Activated B cell treated with CpG ODN at 0.5 μM for 24 hours (primary cell): Measurements from ENCODE around the gene RSPH6A. TPM values are rescaled to one million over a fixed set of nuclear protein-coding genes. Genes with fewer than 3 reads are reported as not detected.
"Not testable (repeated sequence)": the region's sequence is repeated elsewhere in the genome, so short reads cannot be mapped to it uniquely, and the experiment has no call there.

Experiments
- ATAC-seq: fragments of 200-7000 bp; cut with Tn5 transposase; one replicate; pipeline ENCODE4 v1.10.0; 2021; ENCODE audit warnings: low read depth, mild to moderate bottlenecking, moderate library complexity
- CTCF ChIA-PET: fragments of 350-600 bp; sonication (Branson Sonifier 250); formaldehyde crosslinking; loops from one replicate; lab custom pipeline; 2021; ENCODE audit warnings: antibody characterized with exemption; lab: Charles Lee
- POLR2A ChIA-PET: fragments of 350-600 bp; sonication (Branson Sonifier 250); formaldehyde crosslinking; loops from one replicate; lab custom pipeline; 2021; ENCODE audit warnings: antibody characterized with exemption; lab: Charles Lee
- DNase-seq: peaks from one replicate; pipeline ENCODE4 v3.0.0; 2022
- H3K27ac Mint-ChIP-seq: one replicate; pipeline ENCODE4 v1.8.0; 2020; ENCODE audit warnings: mixed read lengths
- H3K27me3 Mint-ChIP-seq: one replicate; pipeline ENCODE4 v1.8.0; 2021; ENCODE audit warnings: mixed read lengths
- H3K36me3 Mint-ChIP-seq: one replicate; pipeline ENCODE4 v1.8.0; 2021; ENCODE audit warnings: low read depth, mixed read lengths
- H3K4me1 Mint-ChIP-seq: one replicate; pipeline ENCODE4 v1.8.0; 2021; ENCODE audit warnings: mixed read lengths
- H3K4me3 Mint-ChIP-seq: one replicate; pipeline ENCODE4 v1.8.0; 2020; ENCODE audit warnings: mild to moderate bottlenecking, mixed read lengths
- H3K9me3 Mint-ChIP-seq: one replicate; pipeline ENCODE4 v1.8.0; 2020; ENCODE audit warnings: mixed read lengths
- intact Hi-C: fragments of 100-400 bp; cut with micrococcal nuclease; formaldehyde crosslinking; loops from one replicate; pipeline ENCODE4 v1.15.1; 2024
- total RNA-seq: library from RNA; stranded (reverse); gene quantifications from 2 replicates; pipeline ENCODE4 v1.2.3, GENCODE V29; 2022
- TF ChIP-seq, protein P1 (sequence below): fragments of 200-600 bp; IDR thresholded peaks from one replicate; pipeline ENCODE4 v1.8.0; 2022; ENCODE audit warnings: antibody characterized with exemption, mild to moderate bottlenecking

RSPH6A gene
- total RNA-seq, 1 donor from 2014 or later = 0.51 TPM

DNA sequence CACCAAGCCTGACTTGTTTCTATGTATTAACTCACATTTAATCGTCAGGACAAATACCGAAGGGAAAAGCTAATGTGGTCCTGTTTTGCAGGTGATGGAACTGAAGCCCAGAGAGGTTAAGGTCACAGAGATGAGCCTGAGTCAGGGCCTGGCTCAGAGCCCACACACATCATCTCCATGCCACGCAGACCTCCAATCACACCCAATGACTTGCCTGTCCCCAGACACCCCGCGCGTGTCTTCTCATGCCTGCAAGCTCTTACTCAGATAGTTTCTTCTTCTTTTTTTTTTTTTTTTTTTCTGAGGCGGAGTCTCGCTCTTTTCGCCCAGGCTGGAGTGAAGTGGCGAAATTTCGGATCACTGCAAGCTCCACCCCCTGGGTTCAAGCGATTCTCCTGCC is 62.5 kb downstream of the RSPH6A start:
- intact Hi-C loops = no loop called here
- H3K4me3 Mint-ChIP-seq = no peak overlapping the region
- no peak for ATAC-seq
- peaks cover 2% of the 10 kb centered on the region for H3K27me3 Mint-ChIP-seq
- ChIA-PET CTCF (no interaction called here), POLR2A (interaction anchor here (0.6 to 0.8 kb wide), 2 partner anchors 16 to 70 kb away, joined by 3 to 4 read pairs; no protein-coding TSS in a partner anchor)
- TF ChIP-seq, protein P1, sequence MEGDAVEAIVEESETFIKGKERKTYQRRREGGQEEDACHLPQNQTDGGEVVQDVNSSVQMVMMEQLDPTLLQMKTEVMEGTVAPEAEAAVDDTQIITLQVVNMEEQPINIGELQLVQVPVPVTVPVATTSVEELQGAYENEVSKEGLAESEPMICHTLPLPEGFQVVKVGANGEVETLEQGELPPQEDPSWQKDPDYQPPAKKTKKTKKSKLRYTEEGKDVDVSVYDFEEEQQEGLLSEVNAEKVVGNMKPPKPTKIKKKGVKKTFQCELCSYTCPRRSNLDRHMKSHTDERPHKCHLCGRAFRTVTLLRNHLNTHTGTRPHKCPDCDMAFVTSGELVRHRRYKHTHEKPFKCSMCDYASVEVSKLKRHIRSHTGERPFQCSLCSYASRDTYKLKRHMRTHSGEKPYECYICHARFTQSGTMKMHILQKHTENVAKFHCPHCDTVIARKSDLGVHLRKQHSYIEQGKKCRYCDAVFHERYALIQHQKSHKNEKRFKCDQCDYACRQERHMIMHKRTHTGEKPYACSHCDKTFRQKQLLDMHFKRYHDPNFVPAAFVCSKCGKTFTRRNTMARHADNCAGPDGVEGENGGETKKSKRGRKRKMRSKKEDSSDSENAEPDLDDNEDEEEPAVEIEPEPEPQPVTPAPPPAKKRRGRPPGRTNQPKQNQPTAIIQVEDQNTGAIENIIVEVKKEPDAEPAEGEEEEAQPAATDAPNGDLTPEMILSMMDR = no peak
- no peaks in the 10 kb centered on the region for H3K4me1 Mint-ChIP-seq
- no peaks in the 10 kb centered on the region for H3K9me3 Mint-ChIP-seq
- no peak overlapping the region for H3K27ac Mint-ChIP-seq
- no peaks in the 10 kb centered on the region for H3K36me3 Mint-ChIP-seq
- DNase-seq = no peak

DNA sequence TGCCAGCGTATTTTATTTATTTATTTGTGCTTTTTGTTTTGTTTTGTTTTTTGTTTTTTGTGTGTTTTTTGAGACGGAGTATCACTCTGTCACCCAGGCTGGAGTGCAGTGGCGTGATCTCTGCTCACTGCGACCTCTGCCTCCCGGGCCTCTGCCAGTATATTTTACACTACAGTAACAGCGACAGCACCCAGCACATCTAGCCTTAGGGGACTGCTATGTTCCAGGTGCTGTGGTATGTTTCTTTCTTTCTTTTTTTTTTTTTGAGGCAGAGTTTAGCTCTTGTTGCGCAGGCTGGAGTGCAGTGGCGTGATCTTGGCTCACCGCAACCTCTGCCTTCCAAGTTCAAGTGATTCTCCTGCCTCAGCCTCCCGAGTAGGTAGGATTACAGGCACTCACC is 63.6 kb downstream of the RSPH6A start:
- H3K4me3 Mint-ChIP-seq, ATAC-seq, H3K27ac Mint-ChIP-seq, H3K36me3 Mint-ChIP-seq, H3K9me3 Mint-ChIP-seq, CTCF ChIA-PET, H3K4me1 Mint-ChIP-seq, intact Hi-C loops, H3K27me3 Mint-ChIP-seq, DNase-seq, POLR2A ChIA-PET: not testable (repeated sequence)

DNA sequence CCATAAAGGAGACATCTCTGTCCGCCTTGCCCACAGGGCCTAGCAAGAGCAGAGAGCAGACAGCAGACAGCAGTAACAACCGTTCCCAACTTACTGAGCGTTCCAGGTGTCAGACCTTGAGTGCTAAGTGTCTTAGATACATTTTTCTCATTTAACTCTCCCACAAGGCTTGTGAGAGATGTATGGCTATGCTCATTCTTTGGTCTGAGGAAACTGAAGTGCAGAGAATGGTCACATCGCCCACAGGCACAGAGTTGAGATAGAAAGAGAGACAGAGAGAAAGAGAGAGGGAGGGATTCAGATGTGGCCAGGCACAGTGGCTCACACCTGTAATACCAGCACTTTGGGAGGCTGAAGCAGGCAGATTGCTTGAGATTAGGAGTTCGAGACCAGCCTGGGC is 67.6 kb downstream of the RSPH6A start:
- no peak for ATAC-seq

DNA sequence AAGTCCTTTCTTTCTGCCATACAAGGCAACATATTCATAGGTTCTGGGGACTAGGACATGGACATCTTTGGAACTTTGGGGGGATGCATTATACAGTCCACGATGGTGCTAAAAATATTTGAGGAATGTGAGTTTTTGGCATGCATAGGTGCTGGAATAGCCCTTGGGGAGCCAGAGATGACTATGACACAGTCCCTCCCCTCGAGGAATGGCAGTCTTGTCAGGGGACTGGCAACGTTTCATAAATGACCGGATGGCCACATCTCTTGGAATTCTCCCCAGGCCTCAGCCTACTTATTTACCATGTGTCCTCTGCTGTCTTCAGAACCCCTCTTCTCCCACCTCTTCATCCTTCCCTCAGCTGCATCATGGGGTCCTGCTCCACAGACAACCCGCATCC is 68.2 kb downstream of the RSPH6A start:
- Mint-ChIP-seq H3K4me3 (no peak overlapping the region), H3K4me1 (no peaks in the 10 kb centered on the region), H3K27me3 (peaks cover 21% of the 10 kb centered on the region), H3K27ac (no peak overlapping the region), H3K9me3 (no peaks in the 10 kb centered on the region), H3K36me3 (no peaks in the 10 kb centered on the region)
- ChIA-PET POLR2A (no interaction called here), CTCF (no interaction called here)
- intact Hi-C loops = no loop called here
- TF ChIP-seq, protein P1 = no peak
- no peak for DNase-seq
- ATAC-seq = no peak

More for the DNA sequence above, 67.6 kb downstream of the RSPH6A start:
- ChIA-PET POLR2A (no interaction called here), CTCF (no interaction called here)
- no peaks in the 10 kb centered on the region for H3K9me3 Mint-ChIP-seq
- intact Hi-C loops = no loop called here
- H3K27me3 Mint-ChIP-seq = peaks cover 18% of the 10 kb centered on the region
- H3K4me3 Mint-ChIP-seq = no peak overlapping the region
- H3K4me1 Mint-ChIP-seq = no peaks in the 10 kb centered on the region
- TF ChIP-seq, protein P1 = no peak
- H3K36me3 Mint-ChIP-seq = no peaks in the 10 kb centered on the region
- no peak for DNase-seq
- no peak overlapping the region for H3K27ac Mint-ChIP-seq

Other genes starting within 250 kb of the RSPH6A start
- 12.0 and 14.4 TPM in 2 replicates for gene OPA3, start 230.5 kb downstream of the RSPH6A start, total RNA-seq
- gene GPR4, start 213.1 kb downstream of the RSPH6A start, total RNA-seq = not detected in 2 replicates
- gene EML2, start 175.9 kb downstream of the RSPH6A start, total RNA-seq = 73.8 and 97.7 TPM in 2 replicates
- gene GIPR, start 147.1 kb downstream of the RSPH6A start, total RNA-seq = 0.49 and 0.69 TPM in 2 replicates
- 507 and 570 TPM in 2 replicates for gene SNRPD2, start 123.4 kb downstream of the RSPH6A start, total RNA-seq
- 19.3 and 21.1 TPM in 2 replicates for gene QPCTL, start 122.6 kb downstream of the RSPH6A start, total RNA-seq
- gene FBXO46, start 84.4 kb downstream of the RSPH6A start, total RNA-seq = 36.3 and 44.0 TPM in 2 replicates
- gene MEIOSIN, start 81.9 kb downstream of the RSPH6A start, total RNA-seq = not detected in 2 replicates
- gene SIX5, start 46.1 kb downstream of the RSPH6A start, total RNA-seq = 1.2 and 1.9 TPM in 2 replicates
- 34.3 and 39.0 TPM in 2 replicates for gene DMPK, start 32.8 kb downstream of the RSPH6A start, total RNA-seq
- gene DMWD, start 22.5 kb downstream of the RSPH6A start, total RNA-seq = 64.7 and 77.3 TPM in 2 replicates
- gene SYMPK, start 47.8 kb upstream of the RSPH6A start, total RNA-seq = 131 and 150 TPM in 2 replicates
- not detected in 2 replicates for gene FOXA3, start 49.0 kb upstream of the RSPH6A start, total RNA-seq
- gene IRF2BP1, start 70.8 kb upstream of the RSPH6A start, total RNA-seq = 14.8 and 17.5 TPM in 2 replicates
- 5.6 and 6.0 TPM in 2 replicates for gene MYPOP, start 87.3 kb upstream of the RSPH6A start, total RNA-seq
- not detected in 2 replicates for gene NANOS2, start 99.5 kb upstream of the RSPH6A start, total RNA-seq
- gene NOVA2, start 158.6 kb upstream of the RSPH6A start, total RNA-seq = not detected in 2 replicates
- gene CCDC61, start 180.2 kb upstream of the RSPH6A start, total RNA-seq = 24.9 and 26.9 TPM in 2 replicates
- gene PGLYRP1, start 207.7 kb upstream of the RSPH6A start, total RNA-seq = not detected in 2 replicates
- gene IGFL4, start 225.7 kb upstream of the RSPH6A start, total RNA-seq = not detected in 2 replicates